Head of caudate nucleus (tissue), 42 donors: ENCODE measurements around the gene BOLL.
"Not testable (repeated sequence)": the region's sequence is repeated elsewhere in the genome, so short reads cannot be mapped to it uniquely, and the experiment has no call there.

Experiments
- DNase-seq, 42 donors: peaks; one replicate each; pipeline versions ENCODE4 v3.0.0 to v3.0.0-alpha.2; 2020 to 2021; ENCODE audit warnings: mixed read lengths in 7 of 42
- intact Hi-C: fragments of 100-400 bp; cut with DNase I; formaldehyde crosslinking; loops from one replicate; pipeline ENCODE4 v1.15.0; 2022

Gene BOLL

GRCh38 chr2:197784956-197785941 lies at the start of gene BOLL:
TSS of gene BOLL (minus strand) at chr2:197785319. CDS start at chr2:197781850, 3,469 bp downstream.
- intact Hi-C loops: no loop called here
- DNase-seq: no peak

- intact Hi-C loops, DNase-seq: not testable (repeated sequence)
These were observed 49.7 kb upstream of the BOLL start for GRCh38 chr2:197834771-197835170.

GRCh38 chr2:197828464-197829135 lies 43.5 kb upstream of the BOLL start:
- no peak for DNase-seq
- intact Hi-C loops: no loop called here

GRCh38 chr2:197827618-197828017 lies 42.5 kb upstream of the BOLL start:
- DNase-seq: no peak
- intact Hi-C loops: no loop called here

DNA sequence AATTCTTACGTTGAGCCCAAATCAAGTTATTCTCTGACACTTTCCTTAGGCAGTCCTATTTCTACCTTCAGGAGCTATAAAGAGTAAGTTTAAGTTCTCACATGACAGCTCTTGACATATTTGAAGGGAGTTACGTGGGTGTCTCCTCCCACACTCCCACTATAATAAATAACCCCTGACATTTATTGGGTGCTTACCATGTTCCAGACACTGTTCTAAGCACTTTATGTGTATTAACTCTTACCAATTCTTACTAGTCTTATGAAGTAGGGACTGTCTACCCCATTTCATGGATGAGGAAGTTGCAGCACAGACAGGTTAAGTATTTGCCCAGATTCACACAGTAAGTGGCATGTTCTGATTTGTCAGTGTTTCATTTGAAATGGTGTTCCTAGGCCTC lies 37.2 kb upstream of the BOLL start:
- intact Hi-C loops: no loop called here

DNA sequence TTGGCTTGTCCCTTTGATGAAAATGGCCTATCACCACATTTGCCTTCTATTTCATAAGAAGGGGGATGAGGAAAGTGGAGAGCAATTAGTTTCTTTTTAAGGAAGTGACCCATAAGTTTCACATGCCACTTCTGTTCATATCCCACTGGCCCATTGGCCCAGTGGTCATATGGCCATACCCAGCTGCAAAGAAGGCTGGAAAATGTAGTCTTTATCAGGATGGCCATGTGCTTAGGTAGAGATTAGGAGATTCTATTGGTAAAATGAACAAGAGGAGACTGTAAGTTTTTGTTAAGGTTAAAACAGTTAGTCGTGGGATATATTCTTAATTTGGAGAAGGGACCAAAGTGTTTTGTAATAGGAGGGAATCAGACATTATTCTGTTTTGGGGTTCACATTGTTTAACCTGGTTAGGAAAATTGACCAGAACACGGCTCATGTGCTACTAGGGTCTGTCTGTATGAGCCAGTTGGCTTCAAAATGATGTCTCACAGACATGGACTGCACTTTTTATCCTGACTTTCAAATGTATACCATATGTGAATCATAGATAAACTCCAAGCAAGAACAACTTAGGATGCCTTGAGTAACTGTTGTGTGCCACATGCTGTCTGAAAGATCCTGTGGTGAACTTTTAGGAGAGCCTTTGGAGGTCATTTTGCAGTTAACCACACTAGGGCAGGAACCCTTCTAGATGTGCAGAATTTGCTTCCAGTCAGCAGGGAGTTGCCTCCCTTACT lies 36.6 kb upstream of the BOLL start:
- peak in 1 of 42 donors; percentile 41 for DNase-seq
- intact Hi-C loops: no loop called here

More for the DNA sequence above, 37.2 kb upstream of the BOLL start:
- DNase-seq: peak in 9 of 42 donors; percentile 24 to 52 (median 40)

DNA sequence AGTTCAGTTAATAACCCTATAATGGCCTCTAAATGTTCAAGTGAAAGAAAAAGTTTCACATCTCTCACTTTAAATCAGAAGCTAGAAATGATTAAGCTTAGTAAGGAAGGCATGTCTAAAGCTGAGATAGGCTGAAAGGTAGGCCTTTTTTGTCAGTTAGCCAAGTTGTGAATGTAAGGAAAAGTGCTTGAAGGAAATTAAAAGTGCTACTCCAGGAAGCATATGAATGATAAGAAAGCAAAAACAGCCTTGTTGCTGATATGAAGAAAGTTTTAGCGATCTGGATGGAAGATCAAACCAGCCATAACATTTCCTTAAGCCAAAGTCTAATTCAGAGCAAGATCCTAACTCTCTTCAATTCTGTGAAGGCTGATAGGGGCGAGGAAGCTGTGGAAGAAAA lies 29.4 kb upstream of the BOLL start:
- intact Hi-C loops: no loop called here
- DNase-seq: no peak

DNA sequence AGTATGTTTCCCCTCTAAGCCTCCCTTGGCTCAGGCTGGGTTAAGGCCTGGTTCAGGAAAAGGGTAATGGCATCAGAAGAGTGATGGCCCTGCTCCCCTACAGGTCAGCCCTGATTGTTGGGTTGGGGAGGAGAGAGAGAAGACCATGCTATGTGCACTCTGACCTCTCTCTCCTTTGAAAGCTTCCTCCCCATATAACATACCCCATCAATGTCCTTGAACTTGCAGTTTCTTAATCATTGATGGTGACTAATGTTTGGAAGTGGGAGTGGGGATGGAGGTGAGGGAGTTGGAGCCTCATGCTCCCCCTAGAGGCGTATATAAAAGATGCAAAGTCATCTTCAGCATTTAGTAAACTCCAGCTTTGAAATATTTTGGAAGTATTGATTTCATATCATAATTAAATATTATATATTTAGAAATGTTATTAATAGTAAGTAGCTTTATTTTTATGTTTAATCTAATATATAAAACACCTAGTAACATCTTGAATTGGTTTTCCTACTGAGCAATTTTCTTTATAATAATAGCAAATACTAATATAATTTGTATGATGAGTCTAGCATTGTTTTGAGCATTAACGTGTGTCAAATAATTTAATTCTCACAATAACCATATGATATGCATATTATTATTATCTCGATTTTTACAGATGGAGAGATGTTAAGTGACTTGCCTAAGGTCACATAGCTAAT lies 28.1 kb upstream of the BOLL start:
- peak in 1 of 42 donors; percentile 48 for DNase-seq
- intact Hi-C loops: no loop called here

DNA sequence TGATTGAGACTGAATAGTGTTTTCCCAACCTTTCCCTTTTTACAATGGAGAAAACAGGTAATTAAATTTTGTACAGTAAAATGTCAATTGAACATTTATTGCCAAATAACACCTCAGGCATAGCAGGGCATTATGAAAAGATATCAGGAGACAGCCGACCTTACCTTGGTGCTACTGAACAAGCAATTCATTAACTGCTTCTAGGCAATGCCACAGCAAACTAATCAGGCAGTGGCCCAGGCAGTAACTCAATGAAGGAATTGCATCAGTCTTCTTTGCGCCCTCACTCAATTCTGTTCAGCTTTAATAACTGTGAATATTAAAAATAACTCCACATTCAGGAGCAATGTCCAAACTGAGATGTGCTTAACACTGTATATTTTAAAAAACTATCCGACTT lies 25.4 kb upstream of the BOLL start:
- intact Hi-C loops: no loop called here
- DNase-seq: no peak

DNA sequence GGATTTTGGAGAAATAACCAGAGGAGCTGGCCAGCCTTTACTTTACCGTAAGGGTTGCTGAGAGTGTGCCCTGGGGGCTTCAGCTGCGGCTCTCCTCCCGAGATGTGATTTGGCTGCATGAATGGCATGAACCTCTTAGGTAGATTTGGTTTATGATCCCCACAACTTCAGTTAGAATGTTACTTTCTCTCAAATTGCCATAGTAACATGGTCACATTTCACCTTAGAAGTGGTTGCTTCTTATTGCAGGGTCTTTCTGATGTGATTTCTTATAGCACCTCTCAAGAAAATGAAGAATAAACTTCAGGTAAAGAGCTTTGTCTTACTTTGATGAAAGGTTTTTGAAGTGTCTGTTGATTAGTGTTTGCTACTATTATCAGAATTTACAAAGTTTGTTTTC lies 24.9 kb upstream of the BOLL start:
- intact Hi-C loops: no loop called here
- no peak for DNase-seq

- DNase-seq: no peak
- intact Hi-C loops: loop anchor here (5.0 to 10.0 kb wide), 3 partner anchors 143 to 316 kb away; no protein-coding TSS in a partner anchor
These were observed 23.9 kb upstream of the BOLL start for GRCh38 chr2:197809064-197809463.

DNA sequence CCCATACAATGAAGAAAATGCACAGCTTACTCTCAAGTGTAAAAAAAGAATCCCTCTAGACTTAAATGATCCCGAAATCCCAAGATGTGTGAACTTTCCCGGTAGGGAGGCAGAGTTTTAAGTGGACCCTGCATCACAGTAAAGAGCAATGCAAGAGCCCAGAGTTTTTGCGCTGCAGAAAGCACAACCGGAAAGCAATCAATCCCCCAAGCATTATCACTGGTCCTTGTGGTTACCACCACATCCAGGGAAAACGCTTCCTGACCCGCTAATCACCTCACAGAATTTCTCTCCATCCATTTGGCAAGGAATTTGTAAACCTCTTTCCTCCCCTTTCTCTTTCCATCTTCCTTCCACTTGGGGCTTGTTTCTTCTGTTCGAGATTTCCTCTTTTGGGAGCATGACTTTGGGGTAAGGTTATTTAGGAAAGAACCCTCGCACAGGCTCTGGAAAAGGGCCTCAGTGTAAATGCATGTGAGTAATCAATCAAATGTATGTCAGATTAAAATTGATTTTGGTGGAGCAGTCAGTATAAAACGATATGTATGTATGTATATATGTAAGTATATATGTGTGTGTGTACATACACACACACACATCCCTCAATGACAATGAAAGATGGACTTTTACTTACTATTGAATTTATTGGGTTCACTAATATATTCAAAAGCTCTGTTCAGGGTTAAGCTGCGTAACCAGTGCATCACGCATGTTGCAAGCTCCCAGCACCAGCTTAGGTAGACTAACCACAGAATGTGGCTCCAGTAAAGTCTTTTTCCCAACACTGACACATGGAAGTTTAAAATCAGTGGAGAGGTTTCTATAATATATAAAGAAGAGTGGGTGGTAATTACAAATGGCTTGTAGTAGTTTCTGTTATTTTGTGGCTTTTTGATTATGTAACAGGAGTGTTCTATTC lies 20.9 kb upstream of the BOLL start:
- intact Hi-C loops: loop anchor here (5.0 to 10.0 kb wide), 3 partner anchors 146 to 319 kb away; no protein-coding TSS in a partner anchor
- peak in 11 of 42 donors; percentile 12 to 53 (median 26) for DNase-seq

- intact Hi-C loops: loop anchor here (5.0 to 10.0 kb wide), 4 partner anchors 147 to 492 kb away; no protein-coding TSS in a partner anchor
- DNase-seq: peak in 41 of 42 donors; percentile 18 to 76 (median 57)
These were observed 19.9 kb upstream of the BOLL start for GRCh38 chr2:197804758-197805714.

GRCh38 chr2:197804049-197804757 lies 19.1 kb upstream of the BOLL start, which contains the start of gene PLCL1:
TSS of gene PLCL1 (plus strand) at chr2:197804593.
- intact Hi-C loops: loop anchor here (5.0 to 10.0 kb wide), 3 partner anchors 251 to 493 kb away; no protein-coding TSS in a partner anchor
- peak; percentile 93 to 99 (median 97) for DNase-seq

GRCh38 chr2:197803033-197803444 lies 17.9 kb upstream of the BOLL start:
- intact Hi-C loops: loop anchor here (5.0 to 10.0 kb wide), 3 partner anchors 252 to 494 kb away; no protein-coding TSS in a partner anchor
- DNase-seq: peak in 15 of 42 donors; percentile 8 to 80 (median 60)
